Subcutaneous adipose tissue (tissue), 4 donors: Measurements from ENCODE around the gene COL9A2. TPM values are rescaled to one million over a fixed set of nuclear protein-coding genes. Genes with fewer than 3 reads are reported as not detected.

Experiments
- CTCF ChIP-seq: fragments of 450-650 bp; IDR thresholded peaks from one replicate; pipeline ENCODE4 v1.5.1; 2016; ENCODE audit warnings: low read depth, mild to moderate bottlenecking, control low read depth, antibody characterized with exemption, moderate library complexity
- total RNA-seq, 4 donors: library from RNA; depleted of rRNA; stranded (reverse); fragments of >200 nt; gene quantifications; one replicate each; pipeline ENCODE4 v1.1.0, GENCODE V29; 2016

The COL9A2 gene
- total RNA-seq, 4 donors from 2014 or later = 0.65 to 7.8 (median 4.1) TPM

- no peak for TF ChIP-seq CTCF
These were observed 64.5 kb downstream of the COL9A2 start for GRCh38 chr1:40252601-40253000.

GRCh38 chr1:40251456-40251855 is 65.6 kb downstream of the COL9A2 start:
- no peak for TF ChIP-seq CTCF

Other genes starting within 250 kb of the COL9A2 start
- 100 to 1,000 TPM in 1 of 4 donors, 10 to 100 TPM in 3; 43.5 to 253 (median 87.9) TPM for gene PPT1, start 220.0 kb downstream of the COL9A2 start, total RNA-seq
- 10 to 100 TPM; 15.6 to 27.1 (median 22.4) TPM for gene RLF, start 155.9 kb downstream of the COL9A2 start, total RNA-seq
- not detected for gene TMCO2, start 69.3 kb downstream of the COL9A2 start, total RNA-seq
- 10 to 100 TPM; 23.5 to 66.7 (median 38.0) TPM for gene ZMPSTE24, start 59.0 kb downstream of the COL9A2 start, total RNA-seq
- gene SMAP2, start 56.4 kb upstream of the COL9A2 start, total RNA-seq = 100 to 1,000 TPM in 1 of 4 donors, 10 to 100 TPM in 3; 51.0 to 110 (median 72.2) TPM
- 1 to 10 TPM in 2 of 4 donors, under 1 TPM in 2; 0.33 to 1.1 (median 0.70) TPM for gene ZFP69B, start 133.2 kb upstream of the COL9A2 start, total RNA-seq
- 1 to 10 TPM; 1.7 to 3.4 (median 2.5) TPM for gene ZFP69, start 160.0 kb upstream of the COL9A2 start, total RNA-seq
- 10 to 100 TPM in 1 of 4 donors, 1 to 10 TPM in 3; 4.0 to 15.1 (median 7.3) TPM for gene EXO5, start 191.5 kb upstream of the COL9A2 start, total RNA-seq
- 1 to 10 TPM; 2.9 to 8.2 (median 5.1) TPM for gene ZNF684, start 214.4 kb upstream of the COL9A2 start, total RNA-seq